ENCODE results near the gene RPUSD2. TPM values are rescaled to one million over a fixed set of nuclear protein-coding genes. Genes with fewer than 3 reads are reported as not detected.

RPUSD2 gene
- total and polyA plus RNA-seq, 3 experiments from 2014 or later = 20.8 to 30.3 (median 25.1) TPM

Other genes starting within 250 kb of the RPUSD2 start
- 10 to 100 TPM; 13.5 to 15.3 TPM for gene INAFM2, start 245.6 kb upstream of the RPUSD2 start, total RNA-seq
- 2.7 TPM for gene INAFM2, start 245.6 kb upstream of the RPUSD2 start, polyA plus RNA-seq
- gene CCDC9B, start 228.4 kb upstream of the RPUSD2 start, total RNA-seq = under 1 TPM; 0.39 to 0.47 TPM
- 0.08 TPM for gene CCDC9B, start 228.4 kb upstream of the RPUSD2 start, polyA plus RNA-seq
- not detected for gene PHGR1, start 218.3 kb upstream of the RPUSD2 start, total RNA-seq
- not detected for gene PHGR1, start 218.3 kb upstream of the RPUSD2 start, polyA plus RNA-seq
- 1 to 10 TPM in 1 of 2 experiments, under 1 TPM in 1; 0.18 to 1.1 TPM for gene DISP2, start 211.1 kb upstream of the RPUSD2 start, total RNA-seq
- gene DISP2, start 211.1 kb upstream of the RPUSD2 start, polyA plus RNA-seq = 1.1 TPM
- 10 to 100 TPM; 42.8 to 49.9 TPM for gene KNSTRN, start 186.6 kb upstream of the RPUSD2 start, total RNA-seq
- gene KNSTRN, start 186.6 kb upstream of the RPUSD2 start, polyA plus RNA-seq = 3.6 TPM
- 10 to 100 TPM; 68.5 to 80.1 TPM for gene IVD, start 163.5 kb upstream of the RPUSD2 start, total RNA-seq
- gene IVD, start 163.5 kb upstream of the RPUSD2 start, polyA plus RNA-seq = 56.0 TPM
- 10 to 100 TPM; 23.6 to 24.9 TPM for gene BAHD1, start 128.3 kb upstream of the RPUSD2 start, total RNA-seq
- 4.1 TPM for gene BAHD1, start 128.3 kb upstream of the RPUSD2 start, polyA plus RNA-seq
- gene CHST14, start 98.3 kb upstream of the RPUSD2 start, total RNA-seq = 10 to 100 TPM; 13.1 to 13.3 TPM
- 1.7 TPM for gene CHST14, start 98.3 kb upstream of the RPUSD2 start, polyA plus RNA-seq
- 10 to 100 TPM; 31.4 to 34.9 TPM for gene CCDC32, start 4.3 kb upstream of the RPUSD2 start, total RNA-seq
- gene CCDC32, start 4.3 kb upstream of the RPUSD2 start, polyA plus RNA-seq = 42.2 TPM
- gene KNL1, start 24.9 kb downstream of the RPUSD2 start, total RNA-seq = 10 to 100 TPM; 19.2 to 19.5 TPM
- gene KNL1, start 24.9 kb downstream of the RPUSD2 start, polyA plus RNA-seq = 0.03 TPM
- gene RAD51, start 125.9 kb downstream of the RPUSD2 start, total RNA-seq = 10 to 100 TPM; 54.3 to 57.6 TPM
- 1.7 TPM for gene RAD51, start 125.9 kb downstream of the RPUSD2 start, polyA plus RNA-seq
- gene RMDN3, start 186.0 kb downstream of the RPUSD2 start, total RNA-seq = 10 to 100 TPM; 42.4 to 43.3 TPM
- 35.1 TPM for gene RMDN3, start 186.0 kb downstream of the RPUSD2 start, polyA plus RNA-seq
- gene GCHFR, start 194.8 kb downstream of the RPUSD2 start, total RNA-seq = 10 to 100 TPM; 19.5 to 21.5 TPM
- 114 TPM for gene GCHFR, start 194.8 kb downstream of the RPUSD2 start, polyA plus RNA-seq
- gene C15orf62, start 200.7 kb downstream of the RPUSD2 start, total RNA-seq = under 1 TPM; 0.44 to 0.53 TPM
- gene C15orf62, start 200.7 kb downstream of the RPUSD2 start, polyA plus RNA-seq = 0.79 TPM
- gene ZFYVE19, start 237.8 kb downstream of the RPUSD2 start, total RNA-seq = 10 to 100 TPM; 22.5 to 25.5 TPM
- 22.3 TPM for gene ZFYVE19, start 237.8 kb downstream of the RPUSD2 start, polyA plus RNA-seq
- 10 to 100 TPM; 46.5 to 47.0 TPM for gene DNAJC17, start 238.2 kb downstream of the RPUSD2 start, total RNA-seq
- 35.3 TPM for gene DNAJC17, start 238.2 kb downstream of the RPUSD2 start, polyA plus RNA-seq

All from CD8-positive, alpha-beta memory T cell (primary cell).